Measurements from ENCODE around the gene SLC6A13. TPM values are rescaled to one million over a fixed set of nuclear protein-coding genes. Genes with fewer than 3 reads are reported as not detected.
A peak's percentile ranks its signal among the peaks of the same experiment; 100 is the strongest.
"Not testable (repeated sequence)": the region's sequence is repeated elsewhere in the genome, so short reads cannot be mapped to it uniquely, and the experiment has no call there.

SLC6A13 gene
- total RNA-seq, 1 donor from 2014 or later = 0.44 TPM

DNA sequence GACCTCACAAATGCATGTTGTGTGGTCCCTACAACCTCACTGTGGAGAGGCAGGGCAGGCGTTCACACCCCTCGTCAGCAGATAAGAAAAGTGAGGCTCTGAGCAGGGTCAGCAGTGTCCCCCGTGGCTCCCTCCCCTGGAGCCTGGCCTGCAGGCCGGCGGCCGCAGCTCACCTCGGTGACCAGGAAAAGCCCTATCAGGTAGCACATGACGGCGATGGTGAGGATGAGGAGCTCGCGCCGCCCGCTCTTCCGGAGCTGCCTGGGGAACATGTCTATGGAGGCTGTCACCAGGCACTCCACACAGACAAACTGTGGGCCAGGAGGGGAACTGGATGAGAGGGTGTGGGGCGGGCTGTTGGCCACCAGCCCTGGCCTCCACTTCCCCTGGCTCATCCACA lies 66.7 kb downstream of the SLC6A13 start:
- Mint-ChIP-seq H3K4me1 (ENCODE audit: low read depth) (no peaks in the 10 kb centered on the region), H3K4me3 (no peak overlapping the region), H3K27ac (no peak overlapping the region), H3K27me3 (ENCODE audit: insufficient read depth) (peaks cover 4% of the 10 kb centered on the region), H3K36me3 (ENCODE audit: low read depth) (no peaks in the 10 kb centered on the region), H3K9me3 (peaks cover 6% of the 10 kb centered on the region)
- no peak for DNase-seq (ENCODE audit: low spot score)
- intact Hi-C loops (cut with micrococcal nuclease) = no loop called here

DNA sequence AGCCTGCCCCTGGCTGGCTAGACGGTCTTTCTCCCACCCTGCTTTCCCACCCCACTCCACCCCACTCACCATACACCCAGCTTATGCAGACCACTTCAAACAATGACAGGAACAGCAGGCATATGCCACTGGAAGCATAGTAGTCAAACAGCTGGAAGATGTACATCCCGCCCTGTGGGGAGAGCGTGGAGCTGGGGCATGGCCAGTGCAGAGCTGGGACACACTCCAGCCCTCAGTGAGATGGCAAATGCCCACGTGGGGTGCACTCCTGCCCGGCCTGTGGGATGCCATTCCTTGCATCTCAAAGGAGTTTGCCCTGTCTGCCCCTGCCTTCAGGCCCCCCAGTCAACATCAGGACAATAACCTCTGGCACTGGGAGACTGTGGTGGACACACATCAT lies 67.5 kb downstream of the SLC6A13 start:
- Mint-ChIP-seq H3K36me3 (ENCODE audit: low read depth) (no peaks in the 10 kb centered on the region), H3K9me3 (peaks cover 6% of the 10 kb centered on the region), H3K4me1 (ENCODE audit: low read depth) (no peaks in the 10 kb centered on the region), H3K27me3 (ENCODE audit: insufficient read depth) (peaks cover 4% of the 10 kb centered on the region), H3K4me3 (no peak overlapping the region), H3K27ac (no peak overlapping the region)
- DNase-seq (ENCODE audit: low spot score) = no peak
- intact Hi-C loops (cut with micrococcal nuclease) = no loop called here

DNA sequence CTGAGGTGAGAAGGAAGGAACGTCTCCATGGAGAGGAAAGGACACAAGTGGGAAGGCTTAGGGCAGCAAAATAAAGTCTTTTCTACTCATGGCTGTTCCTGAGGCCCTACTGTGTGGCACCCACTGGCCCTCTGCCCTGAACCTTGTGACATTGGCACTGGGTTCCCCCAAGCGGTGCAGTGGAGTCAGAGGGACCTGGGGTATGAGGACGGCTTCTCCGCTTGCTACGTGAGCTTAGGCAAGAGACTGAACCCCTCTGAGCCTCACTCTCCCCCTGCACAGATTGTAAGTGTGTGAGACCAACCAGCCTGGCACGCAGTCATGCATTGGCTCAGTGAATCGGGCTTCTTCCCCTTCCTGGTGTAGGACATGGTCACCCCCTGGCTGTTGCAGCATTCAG lies 68.4 kb downstream of the SLC6A13 start:
- no peaks in the 10 kb centered on the region for H3K4me1 Mint-ChIP-seq (ENCODE audit: low read depth)
- no peak overlapping the region for H3K27ac Mint-ChIP-seq
- H3K36me3 Mint-ChIP-seq (ENCODE audit: low read depth) = no peaks in the 10 kb centered on the region
- intact Hi-C loops (cut with micrococcal nuclease) = no loop called here
- H3K27me3 Mint-ChIP-seq (ENCODE audit: insufficient read depth) = peaks cover 4% of the 10 kb centered on the region
- H3K4me3 Mint-ChIP-seq = no peak overlapping the region
- no peak for DNase-seq (ENCODE audit: low spot score)
- peaks cover 6% of the 10 kb centered on the region for H3K9me3 Mint-ChIP-seq

DNA sequence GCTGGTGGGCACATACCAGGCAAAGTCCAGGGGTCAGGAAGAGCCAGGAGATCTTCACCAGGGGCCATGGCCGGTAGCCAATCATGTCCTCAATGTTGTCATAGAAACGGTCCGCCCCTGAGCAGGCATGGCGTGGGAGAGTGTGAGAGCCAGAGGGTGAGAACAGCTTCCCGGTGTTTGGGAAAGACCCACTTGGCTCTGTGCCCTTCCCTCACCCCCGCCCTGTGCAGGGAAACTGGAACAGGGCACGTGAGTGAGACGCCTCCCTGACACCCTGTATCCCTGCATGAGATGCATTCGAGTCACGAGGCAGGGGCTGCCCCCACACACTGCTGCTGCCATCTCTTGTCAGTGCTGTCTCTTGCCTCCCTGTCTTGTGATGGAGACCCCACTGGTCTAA lies 69.4 kb downstream of the SLC6A13 start:
- H3K4me1 Mint-ChIP-seq (ENCODE audit: low read depth) = no peaks in the 10 kb centered on the region
- intact Hi-C loops (cut with micrococcal nuclease) = no loop called here
- H3K4me3 Mint-ChIP-seq = no peak overlapping the region
- DNase-seq (ENCODE audit: low spot score) = no peak
- no peak overlapping the region for H3K27ac Mint-ChIP-seq
- no peaks in the 10 kb centered on the region for H3K36me3 Mint-ChIP-seq (ENCODE audit: low read depth)
- peaks cover 7% of the 10 kb centered on the region for H3K27me3 Mint-ChIP-seq (ENCODE audit: insufficient read depth)
- H3K9me3 Mint-ChIP-seq = peaks cover 6% of the 10 kb centered on the region

DNA sequence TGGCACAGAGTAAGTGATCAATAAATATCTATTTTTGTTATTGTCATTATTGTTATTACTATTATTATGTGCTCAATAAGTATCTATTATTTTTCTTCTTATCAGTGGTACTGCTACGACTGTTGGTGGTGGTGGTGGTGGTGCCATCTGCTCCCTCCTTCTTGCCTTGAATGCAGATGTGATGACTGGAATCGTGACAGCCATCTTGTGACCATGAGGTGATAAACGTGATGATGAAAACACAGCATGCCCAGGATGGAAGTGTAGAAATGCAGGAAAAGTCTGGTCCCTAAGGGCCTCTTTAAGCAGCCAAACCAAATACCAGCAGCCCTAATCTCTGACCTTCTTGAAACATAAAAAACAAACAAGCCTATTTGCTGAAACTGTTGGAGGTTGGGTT lies 71.1 kb downstream of the SLC6A13 start:
- Mint-ChIP-seq H3K36me3 (ENCODE audit: low read depth) (no peaks in the 10 kb centered on the region), H3K9me3 (no peaks in the 10 kb centered on the region), H3K4me3 (no peak overlapping the region), H3K27me3 (ENCODE audit: insufficient read depth) (peaks cover 7% of the 10 kb centered on the region), H3K4me1 (ENCODE audit: low read depth) (no peaks in the 10 kb centered on the region), H3K27ac (no peak overlapping the region)
- no peak for DNase-seq (ENCODE audit: low spot score)
- intact Hi-C loops (cut with micrococcal nuclease) = no loop called here

DNA sequence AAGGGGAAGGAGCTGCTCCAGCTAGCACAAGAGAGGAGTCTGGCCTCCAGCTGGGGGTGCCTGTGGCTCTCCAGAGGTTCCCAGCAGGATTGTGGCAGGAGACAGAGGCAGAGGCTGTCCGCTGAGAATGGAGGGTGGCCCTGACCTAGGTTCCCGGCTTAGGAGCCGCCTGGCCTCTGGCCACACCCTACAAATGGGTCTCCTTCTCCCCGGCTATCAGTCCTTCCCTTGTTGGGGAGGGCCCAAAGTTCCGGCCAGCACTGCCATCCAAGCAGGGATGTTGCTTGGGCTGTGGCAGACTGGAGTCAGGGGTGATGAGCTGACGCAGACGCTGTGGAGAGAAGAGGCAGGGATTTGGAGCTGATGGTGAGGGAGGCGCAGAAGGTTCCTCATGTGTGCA lies 71.8 kb downstream of the SLC6A13 start:
- no peak for DNase-seq (ENCODE audit: low spot score)
- H3K27ac Mint-ChIP-seq = no peak overlapping the region
- peaks cover 7% of the 10 kb centered on the region for H3K27me3 Mint-ChIP-seq (ENCODE audit: insufficient read depth)
- intact Hi-C loops (cut with micrococcal nuclease) = no loop called here
- no peaks in the 10 kb centered on the region for H3K4me1 Mint-ChIP-seq (ENCODE audit: low read depth)
- no peak overlapping the region for H3K4me3 Mint-ChIP-seq
- no peaks in the 10 kb centered on the region for H3K36me3 Mint-ChIP-seq (ENCODE audit: low read depth)
- H3K9me3 Mint-ChIP-seq = no peaks in the 10 kb centered on the region

DNA sequence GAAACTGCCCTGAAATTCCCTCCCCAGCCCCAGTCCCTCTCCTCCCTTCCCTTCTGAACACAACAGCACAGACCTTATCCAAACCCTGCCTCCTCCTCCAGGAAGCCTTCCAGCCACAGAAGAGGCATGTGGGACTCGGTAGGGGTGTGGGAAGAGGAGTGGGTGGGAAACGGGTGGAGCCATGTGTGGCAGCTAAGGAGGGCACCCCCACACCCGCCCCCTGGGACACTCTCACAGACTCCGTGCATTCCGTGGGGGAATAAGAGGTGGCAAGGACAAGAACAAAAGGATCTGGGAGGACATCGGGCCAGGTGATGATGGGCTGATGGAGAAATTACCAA lies 73.0 kb downstream of the SLC6A13 start:
- no peak overlapping the region for H3K4me3 Mint-ChIP-seq
- H3K9me3 Mint-ChIP-seq = no peaks in the 10 kb centered on the region
- no peaks in the 10 kb centered on the region for H3K4me1 Mint-ChIP-seq (ENCODE audit: low read depth)
- H3K27ac Mint-ChIP-seq = no peak overlapping the region
- H3K27me3 Mint-ChIP-seq (ENCODE audit: insufficient read depth) = peaks cover 8% of the 10 kb centered on the region
- intact Hi-C loops (cut with micrococcal nuclease) = no loop called here
- no peak for DNase-seq (ENCODE audit: low spot score)
- no peaks in the 10 kb centered on the region for H3K36me3 Mint-ChIP-seq (ENCODE audit: low read depth)

DNA sequence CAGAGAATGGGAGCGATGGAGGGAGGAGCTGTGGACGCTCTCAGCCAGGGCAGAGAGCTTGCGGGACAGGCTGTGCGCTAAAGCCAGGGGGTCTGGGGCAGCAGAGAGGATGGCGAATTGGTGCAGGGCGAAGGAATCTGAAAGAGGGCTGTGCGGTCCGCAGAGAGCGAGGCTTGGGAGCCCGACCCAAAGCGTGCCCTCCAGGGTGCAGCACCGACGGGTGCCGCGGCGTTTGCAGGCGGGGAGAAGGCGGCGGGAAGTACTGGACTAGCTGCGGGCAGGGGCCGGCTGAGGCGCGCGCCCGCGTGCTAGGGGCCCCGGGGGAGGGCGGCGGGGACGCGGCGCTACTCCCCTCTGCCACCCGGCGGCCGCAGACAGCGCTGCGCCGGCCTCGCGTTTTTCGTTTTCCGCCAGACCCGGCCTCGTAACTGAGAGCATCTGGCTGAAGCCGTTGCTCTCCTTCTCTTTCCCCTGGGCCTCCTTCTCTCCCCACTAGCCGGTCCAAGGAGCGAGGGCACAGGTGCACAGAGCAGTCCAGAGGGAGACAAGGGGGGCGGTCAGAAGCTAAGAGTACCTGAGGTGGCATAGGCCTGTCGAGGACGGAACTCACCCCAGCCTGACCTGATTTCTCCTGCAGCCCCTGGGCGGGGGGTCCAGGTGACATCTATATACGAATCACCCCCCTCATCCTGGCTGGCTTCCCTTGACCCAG lies 73.6 kb downstream of the SLC6A13 start:
- Mint-ChIP-seq H3K27me3 (ENCODE audit: insufficient read depth) (peaks cover 8% of the 10 kb centered on the region), H3K36me3 (ENCODE audit: low read depth) (no peaks in the 10 kb centered on the region), H3K27ac (no peak overlapping the region), H3K4me3 (peak overlapping the region; percentile 78), H3K4me1 (ENCODE audit: low read depth) (no peaks in the 10 kb centered on the region), H3K9me3 (no peaks in the 10 kb centered on the region)
- DNase-seq (ENCODE audit: low spot score) = peak; percentile 17
- intact Hi-C loops (cut with micrococcal nuclease) = no loop called here

DNA sequence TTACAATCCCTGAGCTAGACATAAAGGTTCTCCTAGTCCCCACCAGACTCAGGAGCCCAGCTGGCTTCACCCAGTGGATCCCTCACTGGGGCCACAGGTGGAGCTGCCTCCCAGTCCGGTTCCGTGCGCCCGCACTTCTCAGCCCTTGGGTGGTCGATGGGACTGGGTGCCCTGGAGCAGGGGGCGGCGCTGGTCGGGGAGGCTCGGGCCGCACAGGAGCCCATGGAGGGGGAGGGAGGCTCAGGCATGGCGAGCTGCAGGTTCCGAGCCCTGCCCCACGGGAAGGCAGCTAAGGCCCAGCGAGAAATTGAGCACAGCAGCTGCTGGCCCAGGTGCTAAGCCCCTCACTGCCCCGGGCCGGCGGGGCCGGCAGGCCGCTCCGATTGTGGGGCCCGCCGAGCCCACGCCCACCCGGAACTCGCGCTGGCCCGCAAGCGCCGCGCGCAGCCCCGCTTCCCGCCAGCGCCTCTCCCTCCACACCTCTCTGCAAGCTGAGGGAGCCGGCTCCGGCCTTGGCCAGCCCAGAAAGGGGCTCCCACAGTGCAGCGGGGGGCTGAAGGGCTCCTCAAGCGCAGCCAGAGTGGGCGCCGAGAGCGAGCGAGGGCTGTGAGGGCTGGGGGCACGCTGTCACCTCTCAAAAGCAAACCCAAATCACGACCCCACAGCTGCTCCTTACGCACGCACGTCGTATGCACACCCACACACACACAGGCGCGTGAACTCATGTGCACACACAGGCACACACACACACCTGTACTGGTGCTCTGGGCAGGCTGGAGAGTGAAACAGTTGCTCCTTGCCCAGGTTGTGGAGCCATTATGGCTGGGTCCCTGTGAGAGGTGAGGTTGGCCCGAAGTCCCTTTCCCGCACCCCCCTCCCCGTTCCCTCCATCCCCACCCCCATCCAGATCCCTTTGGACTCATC lies 74.4 kb downstream of the SLC6A13 start:
- DNase-seq (ENCODE audit: low spot score); H3K36me3 Mint-ChIP-seq (ENCODE audit: low read depth); H3K27ac Mint-ChIP-seq; intact Hi-C loops (cut with micrococcal nuclease); H3K4me1 Mint-ChIP-seq (ENCODE audit: low read depth); H3K9me3 Mint-ChIP-seq: not testable (repeated sequence)
- Mint-ChIP-seq H3K4me3 (peak overlapping the region; percentile 78), H3K27me3 (ENCODE audit: insufficient read depth) (peaks cover 13% of the 10 kb centered on the region)

DNA sequence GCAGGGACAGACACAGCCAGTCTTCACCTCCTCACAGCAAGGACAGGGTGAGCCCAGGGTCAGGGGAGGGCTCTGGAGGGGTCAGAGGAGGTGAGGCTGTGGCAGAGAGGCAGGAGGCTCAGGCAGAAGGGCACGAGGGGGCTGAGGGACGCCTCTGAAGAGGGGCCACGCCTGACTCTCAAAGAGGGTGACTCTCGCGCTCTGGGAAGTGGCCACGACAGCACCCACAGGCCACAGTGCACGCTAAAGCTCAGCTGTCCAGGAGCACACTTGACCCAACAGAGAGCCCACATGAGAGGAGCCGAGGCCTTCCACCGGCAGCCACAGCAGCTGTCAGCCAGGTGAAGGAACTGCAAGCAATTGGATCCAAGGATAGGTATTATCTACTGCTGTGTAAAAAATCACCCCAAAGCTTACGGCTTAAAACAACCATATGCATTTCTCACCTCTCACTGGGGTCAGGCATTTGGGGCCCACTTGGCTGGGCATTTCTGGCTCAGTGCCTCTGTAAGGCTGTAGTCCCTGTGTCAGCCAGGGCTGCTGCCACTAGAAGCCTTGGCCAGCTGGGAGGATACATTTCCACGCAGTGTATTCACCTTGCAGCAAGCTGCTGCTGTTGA lies 76.5 kb downstream of the SLC6A13 start:
- Mint-ChIP-seq H3K4me1 (ENCODE audit: low read depth) (no peaks in the 10 kb centered on the region), H3K27me3 (ENCODE audit: insufficient read depth) (peaks cover 13% of the 10 kb centered on the region), H3K9me3 (no peaks in the 10 kb centered on the region), H3K27ac (no peak overlapping the region), H3K36me3 (ENCODE audit: low read depth) (no peaks in the 10 kb centered on the region), H3K4me3 (no peak overlapping the region)
- DNase-seq (ENCODE audit: low spot score) = no peak
- intact Hi-C loops (cut with micrococcal nuclease) = no loop called here

DNA sequence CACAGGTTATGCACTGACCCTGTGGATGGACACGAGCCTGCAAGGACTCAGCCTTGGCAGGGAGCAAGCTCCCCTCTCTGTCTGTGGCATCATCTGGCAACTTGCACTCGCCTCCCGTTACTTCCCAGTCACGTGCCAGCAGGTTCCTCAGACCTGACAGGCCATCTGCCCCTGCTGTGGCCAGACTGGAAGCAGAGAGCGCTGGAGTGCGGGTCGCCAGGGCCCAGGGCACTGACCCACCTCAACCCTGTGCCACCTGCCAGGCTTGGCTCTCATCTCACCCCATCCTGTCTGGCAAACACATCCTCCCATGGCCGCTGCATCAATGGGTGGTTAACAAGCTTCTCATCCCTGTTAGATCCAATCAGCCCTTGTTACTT lies 77.1 kb downstream of the SLC6A13 start:
- Mint-ChIP-seq H3K36me3 (ENCODE audit: low read depth) (no peaks in the 10 kb centered on the region), H3K27ac (no peak overlapping the region), H3K4me1 (ENCODE audit: low read depth) (no peaks in the 10 kb centered on the region), H3K27me3 (ENCODE audit: insufficient read depth) (peaks cover 11% of the 10 kb centered on the region), H3K9me3 (no peaks in the 10 kb centered on the region), H3K4me3 (no peak overlapping the region)
- DNase-seq (ENCODE audit: low spot score) = no peak
- intact Hi-C loops (cut with micrococcal nuclease) = no loop called here

DNA sequence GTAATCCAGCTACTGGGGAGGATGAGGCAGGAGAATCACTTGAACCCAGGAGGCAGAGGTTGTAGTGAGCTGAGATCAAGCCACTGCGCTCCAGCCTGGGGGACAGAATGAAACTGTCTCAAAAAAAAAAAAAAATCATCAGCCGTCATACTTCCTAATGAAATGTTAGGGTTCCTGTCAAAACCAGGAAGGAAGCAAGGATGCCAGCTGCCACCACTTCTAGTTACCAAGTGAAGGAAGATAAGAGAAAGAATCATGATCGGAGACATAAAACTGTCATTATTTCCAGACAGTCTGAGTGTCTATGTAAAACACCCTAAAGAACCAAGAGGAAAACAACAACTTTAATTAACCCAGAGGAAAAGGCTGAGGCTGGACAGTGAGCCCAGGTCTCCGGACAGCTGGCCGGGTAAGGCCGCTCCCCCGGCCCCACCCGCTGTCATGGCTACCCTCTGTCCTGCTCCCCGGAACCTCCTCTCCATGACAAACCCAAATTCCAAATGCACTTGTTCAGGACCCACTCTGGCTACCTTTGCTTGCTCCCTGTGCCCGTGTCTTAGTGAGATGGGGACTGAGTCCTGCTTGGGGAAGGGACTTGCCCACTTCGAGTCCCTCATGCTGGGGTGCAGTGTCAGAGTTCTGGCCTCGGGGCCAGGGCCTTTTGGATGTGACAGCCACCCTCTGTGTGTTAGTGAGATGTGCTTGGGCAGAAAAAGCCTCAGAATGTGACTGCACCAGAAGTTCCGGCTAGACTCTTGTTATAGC lies 77.6 kb downstream of the SLC6A13 start:
- Mint-ChIP-seq H3K4me3 (no peak overlapping the region), H3K4me1 (ENCODE audit: low read depth) (peaks cover 5% of the 10 kb centered on the region), H3K9me3 (no peaks in the 10 kb centered on the region), H3K27me3 (ENCODE audit: insufficient read depth) (peaks cover 13% of the 10 kb centered on the region), H3K27ac (no peak overlapping the region), H3K36me3 (ENCODE audit: low read depth) (no peaks in the 10 kb centered on the region)
- DNase-seq (ENCODE audit: low spot score) = no peak
- intact Hi-C loops (cut with micrococcal nuclease) = no loop called here
